Fibroblast of lung (primary cell): ENCODE results near the gene PPARG. TPM values are rescaled to one million over a fixed set of nuclear protein-coding genes. Genes with fewer than 3 reads are reported as not detected.

Experiments
- DNase-seq, 2 donors: peaks; one replicate each; pipeline versions ENCODE4 v3.0.0 to v3.0.0-alpha.2; 2010; ENCODE audit warnings: low read depth in 2 of 2
- H2AFZ ChIP-seq: 2 replicates; pipeline ENCODE4 v1.5.1; 2012; ENCODE audit warnings: low read length, control low read depth, inconsistent platforms
- H3K27ac ChIP-seq: 2 replicates; pipeline ENCODE4 v1.5.1; 2011; ENCODE audit warnings: low read length, control low read depth; ENCODE audit not compliant: insufficient read depth
- H3K27me3 ChIP-seq: 2 replicates; pipeline ENCODE4 v1.5.1; 2011; ENCODE audit warnings: mild to moderate bottlenecking, low read length; ENCODE audit not compliant: control insufficient read depth, insufficient read depth
- H3K36me3 ChIP-seq: 2 replicates; pipeline ENCODE4 v1.5.1; 2011; ENCODE audit warnings: low read length; ENCODE audit not compliant: control insufficient read depth, insufficient read depth
- H3K4me1 ChIP-seq: 2 replicates; pipeline ENCODE4 v1.5.1; 2011; ENCODE audit warnings: low read length; ENCODE audit not compliant: control insufficient read depth, insufficient read depth; ENCODE audit errors: extremely low read depth
- H3K4me2 ChIP-seq: 2 replicates; pipeline ENCODE4 v1.5.1; 2011; ENCODE audit warnings: low read length, control low read depth; ENCODE audit not compliant: insufficient read depth; ENCODE audit errors: extremely low read depth
- H3K4me3 ChIP-seq, 4 experiments: fragments of 200-600 bp in 1 of 4; sonication (generic) in 1 of 4; replicated peaks in 1 of 4; 2 replicates each; pipeline ENCODE4 v1.5.1; 2011 to 2016; ENCODE audit warnings: low read length in 4 of 4, low read depth in 3 of 4, mild to moderate bottlenecking in 3 of 4, control low read depth in 2 of 4, inconsistent platforms in 1 of 4, mixed read lengths in 1 of 4; ENCODE audit not compliant: insufficient read depth in 1 of 4; ENCODE audit errors: control extremely low read depth in 1 of 4
- H3K79me2 ChIP-seq: 2 replicates; pipeline ENCODE4 v1.5.1; 2012; ENCODE audit warnings: mild to moderate bottlenecking, low read length, inconsistent platforms; ENCODE audit not compliant: control insufficient read depth, insufficient read depth
- H3K9ac ChIP-seq: 2 replicates; pipeline ENCODE4 v1.5.1; 2011; ENCODE audit warnings: mild to moderate bottlenecking, low read length, control low read depth; ENCODE audit not compliant: insufficient read depth
- H3K9me3 ChIP-seq: 2 replicates; pipeline ENCODE4 v1.5.1; 2012; ENCODE audit warnings: low read depth, low read length; ENCODE audit not compliant: control insufficient read depth, insufficient read depth
- H4K20me1 ChIP-seq: 2 replicates; pipeline ENCODE4 v1.5.1; 2011; ENCODE audit warnings: low read length; ENCODE audit not compliant: control insufficient read depth, insufficient read depth; ENCODE audit errors: extremely low read depth
- EZH2 ChIP-seq: IDR thresholded peaks from 2 replicates; pipeline ENCODE4 v1.5.1; 2012; ENCODE audit warnings: low read length, control low read depth, mild to moderate bottlenecking; ENCODE audit errors: missing control alignments
- polyA plus RNA-seq, 2 donors: library from polyadenylated mRNA; depleted of rRNA in 1 of 2; stranded (reverse) in 1 of 2; unstranded in 1 of 2; fragments of >200 nt; gene quantifications; 2 replicates each; pipeline ENCODE4 v1.2.1, GENCODE V29; 2011 to 2012; ENCODE audit warnings: missing spikeins in 1 of 2
- total RNA-seq: library from RNA; depleted of rRNA; stranded (reverse); fragments of >200 nt; gene quantifications from 2 replicates; pipeline ENCODE4 v1.2.1, GENCODE V29; 2014
- TF ChIP-seq, protein P1 (sequence below), 2 donors: IDR thresholded peaks in 1 of 2; conservative IDR thresholded peaks in 1 of 2; 1 replicate in 1 of 2; 2 replicates in 1 of 2; pipeline ENCODE4 v1.5.1; 2011 to 2012; ENCODE audit warnings: low read length in 2 of 2, control low read depth in 1 of 2, inconsistent platforms in 1 of 2, low read depth in 1 of 2, mild to moderate bottlenecking in 1 of 2

PPARG gene
- total and polyA plus RNA-seq, 2 donors (not counting 1 experiment from before 2014, with no cell fraction given): 32.8 to 42.8 TPM

DNA sequence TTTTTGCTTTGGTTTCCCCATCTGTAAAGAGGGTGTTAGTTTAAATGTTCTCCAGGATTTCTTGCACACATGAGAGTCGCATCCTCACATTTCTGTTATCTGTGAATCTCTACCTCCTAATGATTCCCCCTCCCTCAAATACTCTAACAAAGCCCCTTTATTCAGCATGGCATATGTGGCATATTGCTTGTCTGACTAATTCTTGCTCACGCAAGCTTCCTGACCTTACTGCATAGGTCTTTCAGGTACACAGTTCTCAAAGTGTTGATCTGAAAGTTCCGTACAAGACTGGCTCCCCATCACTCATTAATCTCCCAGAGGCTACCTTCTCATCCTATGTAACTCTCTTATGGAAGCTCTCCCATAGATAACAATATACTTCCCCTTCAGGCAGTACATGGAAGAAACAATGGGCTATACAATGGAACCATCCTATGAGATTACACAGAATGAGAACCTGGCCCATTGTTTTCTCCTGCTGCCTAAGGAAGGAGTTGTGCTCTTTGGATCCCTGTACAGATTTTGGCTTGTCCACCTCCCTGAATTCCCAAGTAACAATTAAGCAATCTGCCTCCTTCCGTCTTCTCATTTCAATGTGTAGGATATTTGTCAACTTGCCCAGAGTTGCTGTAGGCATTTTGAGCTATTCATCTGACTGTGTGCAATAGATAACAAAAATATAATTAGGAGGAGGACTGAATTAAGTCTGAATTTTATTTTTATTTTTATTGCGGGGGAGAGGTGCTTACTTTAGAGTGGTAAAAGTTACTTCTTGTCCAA, 51.0 kb downstream of the PPARG start:
- H4K20me1 ChIP-seq: no peaks in the 10 kb centered on the region
- H3K27ac ChIP-seq: no peak overlapping the region
- no peak overlapping the region for H2AFZ ChIP-seq
- no peaks in the 10 kb centered on the region for H3K27me3 ChIP-seq
- no peaks in the 10 kb centered on the region for H3K36me3 ChIP-seq
- H3K79me2 ChIP-seq: no peaks in the 10 kb centered on the region
- DNase-seq: no peak
- no peak overlapping the region for H3K4me2 ChIP-seq
- H3K9me3 ChIP-seq: no peaks in the 10 kb centered on the region
- TF ChIP-seq, protein P1, sequence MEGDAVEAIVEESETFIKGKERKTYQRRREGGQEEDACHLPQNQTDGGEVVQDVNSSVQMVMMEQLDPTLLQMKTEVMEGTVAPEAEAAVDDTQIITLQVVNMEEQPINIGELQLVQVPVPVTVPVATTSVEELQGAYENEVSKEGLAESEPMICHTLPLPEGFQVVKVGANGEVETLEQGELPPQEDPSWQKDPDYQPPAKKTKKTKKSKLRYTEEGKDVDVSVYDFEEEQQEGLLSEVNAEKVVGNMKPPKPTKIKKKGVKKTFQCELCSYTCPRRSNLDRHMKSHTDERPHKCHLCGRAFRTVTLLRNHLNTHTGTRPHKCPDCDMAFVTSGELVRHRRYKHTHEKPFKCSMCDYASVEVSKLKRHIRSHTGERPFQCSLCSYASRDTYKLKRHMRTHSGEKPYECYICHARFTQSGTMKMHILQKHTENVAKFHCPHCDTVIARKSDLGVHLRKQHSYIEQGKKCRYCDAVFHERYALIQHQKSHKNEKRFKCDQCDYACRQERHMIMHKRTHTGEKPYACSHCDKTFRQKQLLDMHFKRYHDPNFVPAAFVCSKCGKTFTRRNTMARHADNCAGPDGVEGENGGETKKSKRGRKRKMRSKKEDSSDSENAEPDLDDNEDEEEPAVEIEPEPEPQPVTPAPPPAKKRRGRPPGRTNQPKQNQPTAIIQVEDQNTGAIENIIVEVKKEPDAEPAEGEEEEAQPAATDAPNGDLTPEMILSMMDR (conservative IDR thresholded peaks at IDR 0.05 in 1 of 2, IDR thresholded peaks at IDR 0.05 in 1 of 2; ENCODE audit: low read depth in 1 of 2, low read length in 2 of 2): no peak
- TF ChIP-seq EZH2: no peak
- H3K4me1 ChIP-seq: no peaks in the 10 kb centered on the region
- no peak overlapping the region for H3K9ac ChIP-seq
- no peak overlapping the region for H3K4me3 ChIP-seq

DNA sequence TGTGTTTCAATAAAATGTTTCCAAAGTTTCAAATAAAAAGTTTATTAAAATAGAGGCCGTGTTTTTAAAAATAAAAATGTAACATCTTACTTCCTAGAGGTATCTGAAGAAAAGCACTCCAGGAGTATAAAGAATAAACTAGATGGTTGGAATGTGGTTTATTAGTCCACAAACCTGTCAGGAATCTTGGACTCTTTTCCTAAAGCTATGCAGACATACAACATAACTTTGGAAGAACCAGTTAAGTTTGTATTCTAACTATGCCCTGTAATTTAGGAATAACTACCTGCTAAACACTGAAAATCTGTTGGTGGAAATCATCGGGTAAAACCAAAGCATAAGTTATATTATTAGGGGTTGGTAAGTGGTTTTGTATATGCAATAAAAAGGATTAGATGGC, 51.6 kb downstream of the PPARG start:
- no peaks in the 10 kb centered on the region for H3K4me1 ChIP-seq
- no peaks in the 10 kb centered on the region for H3K79me2 ChIP-seq
- no peak for DNase-seq
- no peak overlapping the region for H2AFZ ChIP-seq
- H4K20me1 ChIP-seq: no peaks in the 10 kb centered on the region
- H3K9me3 ChIP-seq: no peaks in the 10 kb centered on the region
- H3K27ac ChIP-seq: no peak overlapping the region
- H3K36me3 ChIP-seq: no peaks in the 10 kb centered on the region
- TF ChIP-seq, protein P1 (conservative IDR thresholded peaks at IDR 0.05 in 1 of 2, IDR thresholded peaks at IDR 0.05 in 1 of 2; ENCODE audit: low read depth in 1 of 2, low read length in 2 of 2): no peak
- TF ChIP-seq EZH2: no peak
- no peaks in the 10 kb centered on the region for H3K27me3 ChIP-seq
- H3K9ac ChIP-seq: no peak overlapping the region
- H3K4me3 ChIP-seq: no peak overlapping the region
- H3K4me2 ChIP-seq: no peak overlapping the region

DNA sequence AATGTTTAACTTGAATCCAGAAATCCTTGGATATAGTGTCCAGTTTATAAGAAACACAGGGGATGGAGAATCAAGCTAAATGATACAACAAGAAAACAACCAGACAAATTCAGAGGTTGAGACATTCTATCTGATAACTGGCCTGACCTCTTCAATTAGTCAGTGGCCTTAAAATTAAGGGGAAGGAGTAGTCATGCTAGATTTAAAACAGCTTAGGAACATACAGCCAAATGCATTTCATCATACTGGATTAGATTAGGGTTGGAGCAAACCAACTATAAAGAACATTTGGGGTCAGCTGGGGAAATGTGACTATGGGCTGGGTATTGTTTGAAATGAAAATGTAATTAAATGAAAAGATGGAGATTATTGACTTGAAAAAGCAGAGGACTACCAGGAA, 53.3 kb downstream of the PPARG start:
- DNase-seq: no peak
- Histone ChIP-seq H3K4me3 (no peak overlapping the region), H4K20me1 (no peaks in the 10 kb centered on the region), H3K4me1 (no peaks in the 10 kb centered on the region), H3K27me3 (no peaks in the 10 kb centered on the region), H3K9me3 (no peaks in the 10 kb centered on the region), H2AFZ (no peak overlapping the region), H3K4me2 (no peak overlapping the region), H3K9ac (no peak overlapping the region), H3K36me3 (no peaks in the 10 kb centered on the region), H3K79me2 (no peaks in the 10 kb centered on the region), H3K27ac (no peak overlapping the region)
- TF ChIP-seq EZH2: no peak
- TF ChIP-seq, protein P1 (conservative IDR thresholded peaks at IDR 0.05 in 1 of 2, IDR thresholded peaks at IDR 0.05 in 1 of 2; ENCODE audit: low read depth in 1 of 2, low read length in 2 of 2): no peak
